ENCODE data around the gene GLG1.

The GLG1 gene

DNA sequence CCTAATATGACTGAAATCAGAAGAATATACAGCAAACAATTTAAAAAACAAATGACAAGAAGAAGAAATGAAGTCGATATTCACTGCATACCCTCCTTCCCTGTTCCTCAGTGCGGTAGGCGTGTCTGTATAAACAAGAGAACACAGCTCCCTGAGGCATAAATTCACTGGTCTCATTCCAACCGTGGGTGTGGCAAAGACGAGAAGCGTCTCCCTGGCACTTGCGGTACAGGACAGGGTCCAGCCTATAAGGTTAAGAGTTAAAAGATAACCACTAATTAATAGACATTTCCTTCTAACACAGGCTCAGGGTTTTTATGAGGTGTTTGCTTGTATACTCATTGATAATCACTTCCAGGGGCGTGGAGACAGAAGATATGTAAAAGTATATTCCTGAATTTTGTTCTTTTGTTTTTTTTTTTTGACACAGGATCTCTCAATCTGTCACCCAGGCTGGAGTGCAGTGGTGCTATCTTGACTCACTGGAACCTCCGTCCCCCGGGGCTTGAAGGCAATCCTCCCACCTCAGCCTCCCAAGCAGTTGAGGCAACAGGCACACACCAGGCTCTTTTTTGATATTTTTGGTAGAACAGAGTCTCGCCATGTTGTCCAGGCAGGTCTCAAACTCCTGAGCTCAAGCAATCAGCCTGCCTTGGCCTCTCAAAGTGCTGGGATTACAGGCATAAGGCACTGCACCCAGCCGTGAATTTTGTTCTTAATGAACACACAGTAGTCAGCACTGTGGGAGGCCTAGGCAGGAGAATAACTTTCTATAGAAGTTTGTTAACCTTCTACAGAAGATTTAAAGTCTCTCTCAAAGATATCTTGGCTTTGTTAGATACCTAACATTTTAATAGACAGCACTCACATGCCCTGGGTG is 126.5 kb downstream of the GLG1 start:
- no peak for TF ChIP-seq EZH2 (optimal IDR thresholded peaks at IDR 0.05; ENCODE audit: low read depth, low read length)
- DNase-seq = no peak
- H3K4me1 ChIP-seq (ENCODE audit: low read length) = no peaks in the 10 kb centered on the region
- H3K79me2 ChIP-seq (ENCODE audit: low read length) = no peaks in the 10 kb centered on the region
- no peak overlapping the region for H2AFZ ChIP-seq (ENCODE audit: low read length)
- no peak overlapping the region for H3K4me3 ChIP-seq (ENCODE audit: low read length)
- no peak overlapping the region for H3K4me2 ChIP-seq (ENCODE audit: low read depth, low read length)
- no peaks in the 10 kb centered on the region for H3K9me3 ChIP-seq (replicated peaks; ENCODE audit: insufficient read depth, low read length)
- H3K27ac ChIP-seq (ENCODE audit: low read length) = no peak overlapping the region
- no peaks in the 10 kb centered on the region for H3K27me3 ChIP-seq (replicated peaks; ENCODE audit: insufficient read depth, low read length)
- H3F3A ChIP-seq (ENCODE audit: insufficient read depth, low read length) = no peaks in the 10 kb centered on the region
- no peaks in the 10 kb centered on the region for H4K20me1 ChIP-seq (ENCODE audit: insufficient read depth, low read length)
- no peaks in the 10 kb centered on the region for H3K36me3 ChIP-seq (replicated peaks; ENCODE audit: insufficient read depth, low read length)
- no peaks in the 10 kb centered on the region for H3K9me2 ChIP-seq (replicated peaks; ENCODE audit: insufficient read depth, low read length)
- no peak overlapping the region for H3K9ac ChIP-seq (ENCODE audit: low read length)

DNA sequence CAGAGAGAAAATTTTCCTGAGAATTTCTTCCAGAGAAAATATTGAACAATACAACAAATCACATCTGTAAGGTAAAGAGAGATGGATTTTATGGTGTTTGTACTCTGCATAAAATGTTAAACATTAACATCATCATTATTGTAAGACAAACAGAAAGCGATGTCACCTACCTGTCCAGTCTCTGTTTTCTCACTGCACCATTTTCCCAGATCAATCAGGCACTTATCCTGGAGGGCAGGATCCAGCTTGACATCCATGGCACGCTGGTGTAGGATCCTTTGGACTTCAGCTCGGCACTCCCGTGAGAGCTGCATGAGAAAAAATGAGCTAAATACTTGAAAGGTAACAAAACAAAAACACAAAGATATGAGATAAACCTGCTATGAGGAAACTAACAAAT is 129.7 kb downstream of the GLG1 start:
- no peak overlapping the region for H3K4me2 ChIP-seq (ENCODE audit: low read depth, low read length)
- no peaks in the 10 kb centered on the region for H3K9me2 ChIP-seq (replicated peaks; ENCODE audit: insufficient read depth, low read length)
- no peaks in the 10 kb centered on the region for H3K9me3 ChIP-seq (replicated peaks; ENCODE audit: insufficient read depth, low read length)
- no peaks in the 10 kb centered on the region for H4K20me1 ChIP-seq (ENCODE audit: insufficient read depth, low read length)
- no peaks in the 10 kb centered on the region for H3K79me2 ChIP-seq (ENCODE audit: low read length)
- no peaks in the 10 kb centered on the region for H3F3A ChIP-seq (ENCODE audit: insufficient read depth, low read length)
- H3K27me3 ChIP-seq (replicated peaks; ENCODE audit: insufficient read depth, low read length) = no peaks in the 10 kb centered on the region
- H3K36me3 ChIP-seq (replicated peaks; ENCODE audit: insufficient read depth, low read length) = no peaks in the 10 kb centered on the region
- no peaks in the 10 kb centered on the region for H3K4me1 ChIP-seq (ENCODE audit: low read length)
- no peak overlapping the region for H3K4me3 ChIP-seq (ENCODE audit: low read length)
- no peak overlapping the region for H3K27ac ChIP-seq (ENCODE audit: low read length)
- no peak overlapping the region for H3K9ac ChIP-seq (ENCODE audit: low read length)
- no peak overlapping the region for H2AFZ ChIP-seq (ENCODE audit: low read length)
- TF ChIP-seq EZH2 (optimal IDR thresholded peaks at IDR 0.05; ENCODE audit: low read depth, low read length) = no peak
- TF ChIP-seq EZH2phosphoT487 (IDR thresholded peaks at IDR 0.05; ENCODE audit: low read length) = no peak
- TF ChIP-seq, protein P1, sequence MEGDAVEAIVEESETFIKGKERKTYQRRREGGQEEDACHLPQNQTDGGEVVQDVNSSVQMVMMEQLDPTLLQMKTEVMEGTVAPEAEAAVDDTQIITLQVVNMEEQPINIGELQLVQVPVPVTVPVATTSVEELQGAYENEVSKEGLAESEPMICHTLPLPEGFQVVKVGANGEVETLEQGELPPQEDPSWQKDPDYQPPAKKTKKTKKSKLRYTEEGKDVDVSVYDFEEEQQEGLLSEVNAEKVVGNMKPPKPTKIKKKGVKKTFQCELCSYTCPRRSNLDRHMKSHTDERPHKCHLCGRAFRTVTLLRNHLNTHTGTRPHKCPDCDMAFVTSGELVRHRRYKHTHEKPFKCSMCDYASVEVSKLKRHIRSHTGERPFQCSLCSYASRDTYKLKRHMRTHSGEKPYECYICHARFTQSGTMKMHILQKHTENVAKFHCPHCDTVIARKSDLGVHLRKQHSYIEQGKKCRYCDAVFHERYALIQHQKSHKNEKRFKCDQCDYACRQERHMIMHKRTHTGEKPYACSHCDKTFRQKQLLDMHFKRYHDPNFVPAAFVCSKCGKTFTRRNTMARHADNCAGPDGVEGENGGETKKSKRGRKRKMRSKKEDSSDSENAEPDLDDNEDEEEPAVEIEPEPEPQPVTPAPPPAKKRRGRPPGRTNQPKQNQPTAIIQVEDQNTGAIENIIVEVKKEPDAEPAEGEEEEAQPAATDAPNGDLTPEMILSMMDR (IDR thresholded peaks at IDR 0.05; ENCODE audit: low read length) = no peak
- DNase-seq = no peak

DNA sequence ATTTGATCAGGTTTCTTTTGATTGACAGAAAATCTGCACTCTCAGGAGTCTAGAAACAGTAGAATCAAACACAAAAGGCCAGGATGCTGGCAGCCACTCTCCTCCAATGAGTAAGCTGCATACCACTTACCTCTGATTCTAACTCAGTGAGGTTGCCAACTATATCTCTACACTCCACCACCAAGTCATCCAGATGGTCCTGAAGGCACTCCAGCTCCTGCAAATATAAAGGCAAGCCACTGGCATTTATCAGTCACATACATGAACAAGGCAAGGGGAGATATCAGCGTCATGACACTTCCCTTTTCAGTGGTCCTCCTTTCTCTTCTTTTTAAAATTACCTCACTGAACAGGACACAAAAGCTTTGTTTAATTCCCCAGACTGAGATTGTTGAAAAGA is 132.5 kb downstream of the GLG1 start:
- no peak overlapping the region for H3K4me2 ChIP-seq (ENCODE audit: low read depth, low read length)
- no peak for DNase-seq
- H3K27ac ChIP-seq (ENCODE audit: low read length) = no peak overlapping the region
- TF ChIP-seq EZH2 (optimal IDR thresholded peaks at IDR 0.05; ENCODE audit: low read depth, low read length) = no peak
- TF ChIP-seq EZH2phosphoT487 (IDR thresholded peaks at IDR 0.05; ENCODE audit: low read length) = no peak
- TF ChIP-seq, protein P1 (IDR thresholded peaks at IDR 0.05; ENCODE audit: low read length) = no peak
- H3K79me2 ChIP-seq (ENCODE audit: low read length) = no peaks in the 10 kb centered on the region
- H3K9ac ChIP-seq (ENCODE audit: low read length) = no peak overlapping the region
- no peaks in the 10 kb centered on the region for H4K20me1 ChIP-seq (ENCODE audit: insufficient read depth, low read length)
- H3K4me3 ChIP-seq (ENCODE audit: low read length) = no peak overlapping the region
- H3K9me2 ChIP-seq (replicated peaks; ENCODE audit: insufficient read depth, low read length) = no peaks in the 10 kb centered on the region
- H3K36me3 ChIP-seq (replicated peaks; ENCODE audit: insufficient read depth, low read length) = no peaks in the 10 kb centered on the region
- peaks cover 5% of the 10 kb centered on the region; the same call in 1 of the 2 replicates for H3F3A ChIP-seq (ENCODE audit: insufficient read depth, low read length)
- H2AFZ ChIP-seq (ENCODE audit: low read length) = no peak overlapping the region
- H3K9me3 ChIP-seq (replicated peaks; ENCODE audit: insufficient read depth, low read length) = no peaks in the 10 kb centered on the region
- H3K4me1 ChIP-seq (ENCODE audit: low read length) = peaks cover 3% of the 10 kb centered on the region
- H3K27me3 ChIP-seq (replicated peaks; ENCODE audit: insufficient read depth, low read length) = no peaks in the 10 kb centered on the region

DNA sequence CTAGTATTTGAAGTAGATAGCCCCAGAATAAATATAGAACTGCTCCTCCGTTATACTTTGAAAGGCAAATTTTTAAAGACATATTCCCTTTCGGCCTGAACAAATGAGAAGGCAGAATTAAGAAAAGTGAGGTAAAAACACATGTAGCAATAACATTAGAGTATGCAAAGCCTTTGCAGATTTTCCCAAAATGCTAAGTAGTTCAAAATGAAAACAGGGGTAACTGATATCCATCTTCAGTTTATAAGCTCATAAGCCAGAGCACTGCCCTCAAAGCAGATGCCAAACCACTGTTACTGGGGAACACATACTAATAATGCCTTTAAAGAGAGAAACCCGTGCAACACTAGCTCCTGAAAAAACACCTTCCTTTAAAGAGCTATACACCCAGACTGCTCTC is 134.4 kb downstream of the GLG1 start:
- peaks cover 13% of the 10 kb centered on the region for H3K4me1 ChIP-seq (ENCODE audit: low read length)
- H3K4me2 ChIP-seq (ENCODE audit: low read depth, low read length) = no peak overlapping the region
- TF ChIP-seq, protein P1 (IDR thresholded peaks at IDR 0.05; ENCODE audit: low read length) = no peak
- TF ChIP-seq EZH2phosphoT487 (IDR thresholded peaks at IDR 0.05; ENCODE audit: low read length) (no peak), EZH2 (optimal IDR thresholded peaks at IDR 0.05; ENCODE audit: low read depth, low read length) (no peak)
- H3F3A ChIP-seq (ENCODE audit: insufficient read depth, low read length) = peaks cover 11% of the 10 kb centered on the region; the same call in 1 of the 2 replicates
- no peak overlapping the region for H3K4me3 ChIP-seq (ENCODE audit: low read length)
- no peaks in the 10 kb centered on the region for H3K9me2 ChIP-seq (replicated peaks; ENCODE audit: insufficient read depth, low read length)
- H4K20me1 ChIP-seq (ENCODE audit: insufficient read depth, low read length) = no peaks in the 10 kb centered on the region
- H3K9ac ChIP-seq (ENCODE audit: low read length) = no peak overlapping the region
- H2AFZ ChIP-seq (ENCODE audit: low read length) = no peak overlapping the region
- H3K27ac ChIP-seq (ENCODE audit: low read length) = no peak overlapping the region
- DNase-seq = no peak
- no peaks in the 10 kb centered on the region for H3K27me3 ChIP-seq (replicated peaks; ENCODE audit: insufficient read depth, low read length)
- no peaks in the 10 kb centered on the region for H3K79me2 ChIP-seq (ENCODE audit: low read length)
- H3K9me3 ChIP-seq (replicated peaks; ENCODE audit: insufficient read depth, low read length) = no peaks in the 10 kb centered on the region
- no peaks in the 10 kb centered on the region for H3K36me3 ChIP-seq (replicated peaks; ENCODE audit: insufficient read depth, low read length)
